ENCODE data around the gene UTP18.
A peak's percentile ranks its signal among the peaks of the same experiment; 100 is the strongest.
"Not testable (repeated sequence)": the region's sequence is repeated elsewhere in the genome, so short reads cannot be mapped to it uniquely, and the experiment has no call there.

Gene UTP18

GRCh38 chr17:51258756-51259563 is 1.4 kb upstream of the UTP18 start:
- peak in 1 of 10 donors; percentile 8 for DNase-seq
- intact Hi-C loops (cut with DNase I): no loop called here

DNA sequence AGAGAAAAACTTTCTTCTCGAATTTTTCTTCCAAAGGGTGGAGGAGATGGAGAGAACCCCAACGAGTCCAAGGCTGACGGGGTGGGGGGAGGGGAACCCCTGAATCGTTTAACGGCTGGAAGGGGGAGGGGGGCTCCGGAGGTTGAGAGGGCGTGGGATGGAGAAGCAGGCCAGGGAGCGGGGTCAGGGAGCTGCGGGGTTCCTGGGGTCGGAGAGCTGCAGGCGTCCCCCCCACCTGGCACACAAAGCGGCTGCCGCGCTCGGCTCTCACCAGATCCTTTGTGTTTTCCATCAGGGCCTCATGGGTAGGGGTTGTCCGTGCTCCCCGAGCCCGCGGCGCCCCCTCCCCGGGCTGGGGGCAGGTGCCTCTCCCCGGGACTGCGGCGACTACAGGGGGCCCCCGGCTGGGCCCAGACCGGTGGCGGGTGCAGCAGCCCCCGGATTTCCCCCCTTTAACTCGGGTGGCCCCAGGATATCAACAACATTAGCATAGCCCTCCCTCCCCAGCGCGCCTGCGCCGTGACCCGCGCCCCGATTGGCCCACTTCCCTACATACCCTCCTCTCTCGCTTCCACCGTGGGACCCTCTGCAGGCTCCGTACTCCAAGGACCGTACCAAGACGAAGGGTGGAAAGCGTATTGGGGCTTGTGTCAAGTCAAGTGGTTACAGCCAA is 646 bp upstream of the UTP18 start, which contains the start of gene MBTD1:
TSS of gene MBTD1 (minus strand) at position 486 of the 673 bp plus-strand sequence. CDS start 34,888 bp downstream, outside the sequence.
- intact Hi-C loops (cut with DNase I): loop anchor here (2.0 kb wide), 1 partner anchor 93 kb away; the partner anchor contains the start of gene NME2

DNA sequence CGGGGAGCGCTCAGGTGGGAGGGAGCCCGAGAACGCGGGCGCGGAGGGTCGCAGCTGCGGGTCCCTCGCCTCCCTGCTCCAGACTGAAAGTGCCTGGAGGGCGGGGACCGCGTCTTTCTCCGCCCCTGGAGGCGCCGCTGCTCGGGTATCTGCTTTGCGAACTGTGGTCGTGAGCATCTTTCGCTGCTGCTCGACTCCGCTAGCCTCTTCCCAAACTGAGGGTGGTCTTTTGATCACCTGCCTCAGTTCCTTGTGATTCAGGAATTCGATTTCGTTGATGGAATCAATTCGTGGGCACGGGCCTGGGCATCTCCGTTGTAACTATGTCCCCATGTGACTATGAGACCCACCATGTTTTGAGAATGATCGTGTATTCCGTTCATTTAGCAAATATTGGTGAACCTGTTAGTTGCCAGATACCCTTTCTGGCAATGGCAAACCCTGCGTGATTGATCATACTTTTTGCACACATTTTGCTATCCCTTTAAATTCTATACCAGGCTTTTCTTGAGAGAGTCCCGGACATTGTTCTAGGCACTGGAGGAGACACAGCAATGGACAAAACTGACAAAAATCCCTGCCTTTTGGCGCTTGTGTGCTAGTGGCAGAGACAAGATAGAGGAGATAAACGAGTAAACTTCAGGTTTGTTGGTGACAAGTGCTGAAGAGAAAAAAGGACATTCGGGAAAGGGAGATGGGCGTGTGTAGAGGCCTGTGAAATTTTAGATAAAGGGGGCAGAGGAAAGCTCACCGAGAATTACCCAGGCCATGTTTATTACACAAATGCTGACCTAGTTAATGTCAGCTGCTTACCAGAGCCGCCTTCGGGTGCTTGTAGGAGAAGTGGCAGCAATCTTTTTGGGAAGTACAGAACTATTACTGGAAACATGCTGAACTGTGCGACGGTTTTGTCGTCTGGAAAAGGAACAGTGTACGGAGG is 948 bp downstream of the UTP18 start:
- DNase-seq: peak in 7 of 10 donors; percentile 2 to 93 (median 51)
- intact Hi-C loops (cut with DNase I): loop anchor here (2.0 kb wide), 1 partner anchor 94 kb away; the partner anchor contains the start of gene NME2

More for the DNA sequence above, 646 bp upstream of the UTP18 start, which contains the start of gene MBTD1:
- DNase-seq: peak; percentile 95 to 99 (median 98)

GRCh38 chr17:51263006-51263405 is 2.7 kb downstream of the UTP18 start:
- DNase-seq: no peak
- intact Hi-C loops (cut with DNase I): no loop called here

GRCh38 chr17:51264466-51264865 is 4.1 kb downstream of the UTP18 start:
- intact Hi-C loops (cut with DNase I); DNase-seq: not testable (repeated sequence)

DNA sequence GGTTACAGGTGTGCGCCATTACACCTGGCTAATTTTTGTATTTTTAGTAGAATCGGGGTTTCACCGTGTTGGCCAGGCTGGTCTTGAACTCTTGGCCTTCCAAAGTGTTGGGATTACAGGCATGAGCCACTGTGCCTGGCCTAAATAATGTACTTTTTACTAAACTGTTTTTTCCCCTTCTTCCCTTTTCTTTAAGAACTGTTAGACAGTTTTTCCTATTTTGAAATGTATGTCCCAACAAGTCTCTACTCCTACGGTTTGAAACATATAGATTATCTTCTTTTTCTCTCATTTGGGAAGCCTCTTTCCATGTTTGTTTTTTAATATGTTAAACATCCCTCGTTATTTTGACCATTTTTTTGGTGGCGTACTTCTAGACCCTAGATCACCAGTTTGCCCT is 9.6 kb downstream of the UTP18 start:
- intact Hi-C loops (cut with DNase I): no loop called here
- DNase-seq: no peak

DNA sequence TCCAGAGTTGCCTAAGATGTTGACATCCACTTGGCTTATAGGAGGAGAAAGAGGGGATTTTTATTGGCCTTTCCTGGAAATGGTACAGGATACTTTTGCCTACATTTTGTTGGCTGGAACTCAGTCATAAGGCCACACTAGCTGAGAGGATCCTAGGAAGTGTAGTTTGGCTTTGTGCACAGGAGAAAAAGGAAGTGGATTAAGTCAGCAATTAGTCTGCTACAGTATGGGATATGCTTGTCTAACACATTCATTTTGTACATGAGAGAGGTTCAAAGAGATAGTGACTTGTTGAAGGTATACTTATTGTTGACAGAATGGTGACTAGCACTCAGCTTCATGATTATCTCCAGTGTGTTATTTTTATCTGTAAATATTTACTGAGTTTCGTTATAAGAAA is 10.3 kb downstream of the UTP18 start:
- DNase-seq: no peak
- intact Hi-C loops (cut with DNase I): no loop called here

- no peak for DNase-seq
- intact Hi-C loops (cut with DNase I): no loop called here
These were observed 12.5 kb downstream of the UTP18 start for GRCh38 chr17:51272812-51273211.

DNA sequence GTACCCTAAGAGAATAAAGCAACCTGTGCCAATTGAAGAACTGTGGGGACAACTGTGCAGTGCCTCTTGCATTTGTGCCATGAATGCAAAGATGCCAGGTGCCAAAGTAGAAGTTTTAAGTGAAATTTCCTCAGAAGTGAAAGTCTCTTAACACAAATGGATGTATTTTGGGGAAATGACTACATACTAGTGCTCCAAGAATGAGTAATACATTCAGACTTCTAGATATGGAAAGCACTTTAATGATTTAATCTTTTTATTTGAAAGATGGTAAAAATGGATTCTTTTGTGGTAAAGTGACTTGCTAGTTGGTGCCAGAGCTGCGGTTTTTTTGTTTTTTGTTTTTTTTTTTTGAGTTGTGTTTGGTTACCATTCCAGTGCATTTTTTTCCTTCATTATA is 15.0 kb downstream of the UTP18 start:
- intact Hi-C loops (cut with DNase I): no loop called here
- no peak for DNase-seq

GRCh38 chr17:51279183-51279582 is 18.8 kb downstream of the UTP18 start:
- intact Hi-C loops (cut with DNase I): no loop called here
- DNase-seq: no peak

- intact Hi-C loops (cut with DNase I): no loop called here
- DNase-seq: no peak
These were observed 27.1 kb downstream of the UTP18 start for GRCh38 chr17:51287412-51287811.

DNA sequence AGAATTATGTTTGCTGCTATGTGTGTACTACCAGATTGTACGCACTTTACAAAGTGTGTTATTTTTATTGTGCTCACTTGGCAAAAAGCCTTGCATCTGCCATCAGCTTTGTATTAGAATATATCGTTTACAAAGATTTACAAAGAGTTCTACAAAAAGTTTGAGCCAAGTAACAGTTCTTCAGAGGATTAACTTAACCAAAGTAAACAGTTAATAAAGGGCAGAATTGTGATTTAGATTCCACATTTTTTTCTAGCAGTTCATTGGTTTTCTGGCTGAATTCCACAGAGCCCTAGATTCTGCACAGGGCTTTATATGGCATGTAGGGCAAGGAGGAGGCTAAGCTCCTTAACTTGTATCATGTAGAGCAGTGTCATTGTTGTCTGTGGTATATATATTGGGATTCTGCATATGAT is 29.4 kb downstream of the UTP18 start:
- intact Hi-C loops (cut with DNase I): no loop called here
- DNase-seq: no peak

DNA sequence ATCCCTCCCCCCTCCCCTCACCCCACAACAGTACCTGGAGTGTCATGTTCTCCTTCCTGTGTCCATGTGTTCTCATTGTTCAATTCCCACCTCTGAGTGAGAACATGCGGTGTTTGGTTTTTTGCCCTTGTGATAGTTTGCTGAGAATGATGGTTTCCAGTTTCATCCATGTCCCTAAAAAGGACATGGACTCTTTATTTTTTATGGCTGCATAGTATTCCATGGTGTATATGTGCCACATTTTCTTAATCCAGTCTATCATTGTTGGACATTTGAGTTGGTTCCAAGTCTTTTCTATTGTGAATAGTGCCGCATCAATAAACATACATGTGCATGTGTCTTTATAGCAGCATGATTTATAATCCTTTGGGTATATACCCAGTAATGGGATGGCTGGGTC is 34.0 kb downstream of the UTP18 start:
- DNase-seq; intact Hi-C loops (cut with DNase I): not testable (repeated sequence)

DNA sequence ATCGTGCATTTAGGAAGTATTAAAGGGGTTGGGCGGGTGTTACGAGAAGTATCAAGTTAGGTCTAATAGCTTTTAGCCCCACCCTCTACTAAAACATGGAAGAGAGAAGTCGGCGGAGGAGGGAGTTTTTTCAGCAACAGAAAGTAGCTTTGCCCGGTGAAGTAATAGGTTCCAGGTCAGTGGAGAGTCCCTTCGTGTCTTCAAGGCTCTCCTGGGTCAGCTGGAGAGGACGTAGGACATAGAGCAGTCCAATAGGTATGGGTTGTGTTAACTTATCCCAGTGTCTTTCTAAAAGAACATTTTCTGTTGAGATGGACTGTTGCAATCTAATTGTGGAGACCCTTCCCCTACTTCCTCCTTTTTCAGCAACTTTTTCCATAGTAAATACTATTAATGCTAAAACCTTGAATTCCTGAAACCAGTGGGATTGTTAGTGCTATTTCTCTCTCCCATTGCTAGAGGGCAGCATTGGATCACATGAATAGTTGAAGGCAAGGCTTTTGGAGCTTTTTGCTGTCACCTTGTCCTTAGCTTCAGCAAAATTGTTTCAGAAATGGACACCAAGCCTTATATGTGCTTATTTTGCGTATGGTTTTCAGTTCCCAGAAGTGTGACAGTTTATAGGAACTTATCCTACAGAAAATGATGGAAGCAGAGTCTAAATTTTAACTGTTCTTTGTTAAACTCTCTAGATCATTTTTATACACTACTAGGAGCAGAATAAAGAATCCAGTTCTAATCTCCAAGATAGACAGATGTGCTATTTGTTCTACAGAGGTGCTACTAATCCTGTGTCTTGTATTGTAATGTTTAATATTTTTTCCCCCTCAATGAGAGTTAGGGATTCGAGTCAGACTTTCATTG is 38.4 kb downstream of the UTP18 start:
- intact Hi-C loops (cut with DNase I): loop anchor here (2.0 kb wide), 1 partner anchor 242 kb away; no protein-coding TSS in a partner anchor
- DNase-seq: no peak

GRCh38 chr17:51299859-51300258 is 39.5 kb downstream of the UTP18 start:
- DNase-seq: no peak
- intact Hi-C loops (cut with DNase I): loop anchor here (2.0 kb wide), 1 partner anchor 241 kb away; no protein-coding TSS in a partner anchor

DNA sequence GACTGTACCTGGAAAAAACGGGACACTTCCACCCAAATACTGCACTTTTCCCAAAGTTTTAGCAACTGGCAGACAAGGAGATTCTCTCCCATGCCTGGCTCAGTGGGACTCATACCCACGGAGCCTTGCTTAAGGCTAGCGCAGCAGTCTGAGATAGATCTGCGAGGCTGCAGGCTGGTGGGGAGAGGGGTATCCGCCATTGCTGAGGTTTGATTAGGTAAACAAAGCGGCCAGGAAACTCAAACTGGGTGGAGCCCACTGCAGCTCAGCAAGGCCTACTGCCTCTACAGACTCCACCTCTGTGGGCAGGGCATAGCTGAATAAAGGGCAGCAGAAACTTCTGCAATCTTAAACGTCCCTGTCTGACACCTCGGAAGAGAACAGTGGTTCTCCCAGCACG is 44.8 kb downstream of the UTP18 start:
- intact Hi-C loops (cut with DNase I): no loop called here
- no peak for DNase-seq

DNA sequence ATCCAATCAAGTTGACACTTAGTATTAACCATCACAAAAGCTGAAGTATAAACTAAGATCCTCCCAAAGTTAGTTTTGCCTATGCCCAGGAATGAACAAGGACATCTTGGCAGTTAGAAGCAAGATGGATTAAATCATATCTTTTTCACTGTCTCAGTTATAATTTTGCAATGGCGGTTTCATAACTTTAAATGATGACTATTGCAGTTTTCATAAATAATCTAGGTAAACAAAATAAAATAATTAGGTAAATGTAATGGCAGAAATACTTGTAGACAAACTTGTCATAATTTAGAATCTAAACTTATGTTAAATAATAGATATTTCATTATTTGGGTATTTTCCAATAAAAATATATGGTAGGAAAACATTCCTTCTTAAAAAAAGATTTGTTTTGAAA is 51.7 kb downstream of the UTP18 start:
- intact Hi-C loops (cut with DNase I); DNase-seq: not testable (repeated sequence)

- intact Hi-C loops (cut with DNase I): no loop called here
- DNase-seq: no peak
These were observed 58.8 kb downstream of the UTP18 start for GRCh38 chr17:51319186-51319585.

DNA sequence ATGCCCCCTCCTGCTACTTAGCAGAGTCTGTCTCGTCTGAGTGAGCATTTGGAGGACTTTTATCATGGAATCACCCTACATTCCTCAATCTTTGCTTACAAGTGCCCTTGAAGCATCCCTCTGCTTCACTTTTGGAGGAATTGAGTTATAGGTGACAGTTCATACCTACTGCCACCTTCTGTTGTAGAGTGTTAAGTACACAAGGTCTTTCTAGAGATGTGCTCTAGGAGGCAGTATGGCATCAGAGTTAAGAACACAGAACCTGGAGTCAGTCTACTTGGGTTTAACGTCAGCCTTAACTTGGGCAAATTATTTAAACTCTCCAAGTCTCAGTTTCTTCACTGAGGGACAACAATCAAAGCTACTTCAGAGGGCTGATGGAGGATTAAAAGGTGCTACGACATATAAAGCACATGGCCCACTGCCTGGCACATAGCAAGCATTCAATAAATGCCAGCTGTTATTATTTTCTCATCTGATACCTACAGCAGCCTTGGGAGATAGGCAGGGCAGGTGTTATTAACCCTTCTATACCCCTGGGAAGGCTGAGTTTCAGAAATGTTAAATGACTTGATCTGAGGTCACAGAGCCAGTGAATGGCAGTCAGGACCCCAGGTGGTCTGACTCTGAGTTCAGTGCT is 62.2 kb downstream of the UTP18 start:
- DNase-seq: no peak
- intact Hi-C loops (cut with DNase I): loop anchor here (5.0 kb wide), 1 partner anchor 220 kb away; no protein-coding TSS in a partner anchor
